Pancreas (tissue), 10 donors: Measurements from ENCODE around the gene OR2A14. TPM values are rescaled to one million over a fixed set of nuclear protein-coding genes. Genes with fewer than 3 reads are reported as not detected.

Experiments used
- ATAC-seq, 4 donors: fragments of 200-7000 bp; cut with Tn5 transposase; one replicate each; pipeline versions ENCODE4 v1.8.0 to v1.9.1; 2020; ENCODE audit warnings: mild to moderate bottlenecking in 4 of 4, moderate library complexity in 4 of 4
- DNase-seq, 6 donors: peaks; one replicate each; pipeline ENCODE4 v3.0.0-alpha.2; 2020
- FAIRE-seq: peaks from 2 replicates; lab custom pipeline; 2012; peaks lifted over from hg19 to GRCh38; lab: Jason Lieb, UNC
- H3K27ac ChIP-seq, 4 donors: fragments of 200-600 bp; sonication (generic); 1 replicate in 3 of 4; 2 replicates in 1 of 4; pipeline versions ENCODE4 v1.5.0 to v1.8.0; 2020
- H3K27me3 ChIP-seq, 4 donors: fragments of 200-600 bp; one replicate each; pipeline ENCODE4 v1.8.0; 2021
- H3K36me3 ChIP-seq, 3 donors: fragments of 200-600 bp; sonication (generic) in 1 of 3; one replicate each; pipeline versions ENCODE4 v1.5.0 to v1.8.0; 2020 to 2021
- H3K4me1 ChIP-seq, 3 donors: fragments of 200-600 bp; one replicate each; pipeline ENCODE4 v1.8.0; 2021
- H3K4me3 ChIP-seq, 4 donors: fragments of 200-600 bp; sonication (generic) in 2 of 4; one replicate each; pipeline versions ENCODE4 v1.5.0 to v1.8.0; 2020 to 2021
- H3K9me3 ChIP-seq, 4 donors: fragments of 200-600 bp; one replicate each; pipeline ENCODE4 v1.8.0; 2021
- CTCF ChIP-seq, 4 donors: fragments of 200-600 bp; sonication (generic) in 3 of 4; IDR thresholded peaks; one replicate each; pipeline versions ENCODE4 v1.5.0 to v1.8.0; 2021; ENCODE audit warnings: antibody characterized with exemption in 4 of 4
- WGBS, 2 donors: extraction: QIAGEN DNeasy Blood & Tissue Kit; methylation state at CpG; one replicate each; pipeline ENCODE4 v1.1.7; 2013; 5-methylcytosine and 5-hydroxymethylcytosine counted together
- intact Hi-C, 3 donors: fragments of 100-400 bp; cut with DNase I; formaldehyde crosslinking; loops; one replicate each; pipeline versions ENCODE4 v1.11.1 to v1.14.2; 2022
- polyA plus RNA-seq, 2 donors: library from polyadenylated mRNA; stranded (reverse); fragments of 200-250 nt; gene quantifications; one replicate each; pipeline ENCODE4 v1.2.3, GENCODE V29; 2013
- total RNA-seq, 6 donors: library from RNA; stranded (reverse); fragmentation: NEBNext Ultra II Directional in 4 of 6; extraction: Animal tissue kit (Norgen Biotek cat#: 25700) in 4 of 6; gene quantifications; one replicate each; pipeline versions ENCODE4 v1.2.1 to v1.2.4, GENCODE V29; 2021 to 2023
- donor health status: healthy with polysubstance abuse.
- donor health status: DM: no; HTN: no; CAD: no; lungs with moderate emphysema.
- donor health status: DM: no; HTN: no; CAD: no.
- donor health status: control.
- donor health status: control.
- donor health status: Bipolar disorder and iron deficiency.
- donor health status: DM: yes; HTN: yes; CAD: no.
- donor health status: DM: no; HTN: no; CAD: no.
- donor health status: DM: no; HTN: no; CAD: no.
- donor health status: DM: yes; HTN: yes; CAD: no.

The OR2A14 gene
- total and polyA plus RNA-seq, 8 donors: not detected

DNA sequence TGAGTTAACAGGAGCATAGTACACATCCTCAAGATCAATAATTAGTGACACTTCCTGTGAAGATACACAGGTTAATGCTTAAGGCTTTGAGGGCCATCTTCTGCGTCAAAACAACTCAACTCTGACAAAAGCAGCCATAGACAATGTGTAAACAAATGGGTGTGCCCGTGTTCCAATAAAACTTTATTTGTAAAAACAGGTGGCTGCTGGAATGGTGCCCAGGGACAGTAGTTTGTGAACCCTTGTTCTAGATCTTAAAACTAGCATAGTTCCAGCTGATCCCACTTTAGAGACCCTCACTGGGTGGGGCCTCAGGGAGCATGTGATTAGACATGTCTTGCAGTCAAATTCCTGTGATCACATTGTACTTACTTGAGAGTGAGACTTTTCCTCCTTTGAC, 7.8 kb downstream of the OR2A14 start:
- H3K27ac ChIP-seq: no peak overlapping the region
- no peaks in the 10 kb centered on the region for H3K9me3 ChIP-seq
- TF ChIP-seq CTCF (IDR thresholded peaks at IDR 0.05): no peak
- no peaks in the 10 kb centered on the region for H3K27me3 ChIP-seq
- no peaks in the 10 kb centered on the region for H3K4me1 ChIP-seq
- no peaks in the 10 kb centered on the region for H3K36me3 ChIP-seq
- intact Hi-C loops: no loop called here
- no peak for ATAC-seq
- 74 to 83% methylated on average over 2 of the region's 2 CpGs for WGBS, 2 donors
- DNase-seq: no peak
- no peak for FAIRE-seq
- H3K4me3 ChIP-seq: no peak overlapping the region

DNA sequence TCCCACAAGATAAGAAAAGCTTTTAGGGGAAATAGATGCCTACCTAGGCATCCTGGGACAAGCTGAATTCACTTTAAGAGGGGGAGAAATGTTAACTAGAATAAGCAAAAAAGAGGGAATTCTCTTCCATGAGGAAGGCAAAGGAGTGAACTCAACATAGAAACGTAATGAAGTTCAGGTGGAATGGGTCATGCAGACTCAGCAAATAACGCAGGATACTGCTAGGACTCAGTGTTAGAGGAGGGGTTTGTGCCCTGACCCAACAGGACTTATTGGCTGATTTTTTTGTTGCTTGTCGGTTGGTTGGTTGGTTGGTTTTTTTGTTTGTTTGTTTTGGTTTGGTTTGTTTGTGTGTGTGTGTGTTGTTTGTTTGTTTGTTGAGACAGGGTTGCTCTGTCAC, 9.3 kb downstream of the OR2A14 start:
- no peaks in the 10 kb centered on the region for H3K36me3 ChIP-seq
- H3K4me3 ChIP-seq: no peak overlapping the region
- no peak for TF ChIP-seq CTCF (IDR thresholded peaks at IDR 0.05)
- intact Hi-C loops: no loop called here
- ATAC-seq (no peak), FAIRE-seq (no peak), DNase-seq (no peak)
- no peak overlapping the region for H3K27ac ChIP-seq
- WGBS, 2 donors: 67 to 79% methylated on average over 3 of the region's 3 CpGs
- H3K4me1 ChIP-seq: no peaks in the 10 kb centered on the region
- H3K27me3 ChIP-seq: no peaks in the 10 kb centered on the region
- H3K9me3 ChIP-seq: no peaks in the 10 kb centered on the region

GRCh38 chr7:144133307-144133706, 10.3 kb downstream of the OR2A14 start:
- no peaks in the 10 kb centered on the region for H3K27me3 ChIP-seq
- H3K27ac ChIP-seq: no peak overlapping the region
- no peaks in the 10 kb centered on the region for H3K4me1 ChIP-seq
- no peaks in the 10 kb centered on the region for H3K9me3 ChIP-seq
- no peaks in the 10 kb centered on the region for H3K36me3 ChIP-seq
- WGBS, 2 donors: 78 to 80% methylated on average over 6 of the region's 6 CpGs
- intact Hi-C loops: no loop called here
- FAIRE-seq (no peak), ATAC-seq (no peak), DNase-seq (no peak)
- TF ChIP-seq CTCF (IDR thresholded peaks at IDR 0.05): no peak
- no peak overlapping the region for H3K4me3 ChIP-seq

GRCh38 chr7:144134116-144134515, 11.1 kb downstream of the OR2A14 start:
- Histone ChIP-seq H3K36me3 (no peaks in the 10 kb centered on the region), H3K27me3 (no peaks in the 10 kb centered on the region), H3K4me3 (no peak overlapping the region), H3K4me1 (no peaks in the 10 kb centered on the region), H3K9me3 (no peaks in the 10 kb centered on the region), H3K27ac (no peak overlapping the region)
- ATAC-seq (no peak), FAIRE-seq (no peak), DNase-seq (no peak)
- 66 to 72% methylated on average over 1 of the region's 1 CpG for WGBS, 2 donors
- TF ChIP-seq CTCF (IDR thresholded peaks at IDR 0.05): no peak
- intact Hi-C loops: no loop called here

DNA sequence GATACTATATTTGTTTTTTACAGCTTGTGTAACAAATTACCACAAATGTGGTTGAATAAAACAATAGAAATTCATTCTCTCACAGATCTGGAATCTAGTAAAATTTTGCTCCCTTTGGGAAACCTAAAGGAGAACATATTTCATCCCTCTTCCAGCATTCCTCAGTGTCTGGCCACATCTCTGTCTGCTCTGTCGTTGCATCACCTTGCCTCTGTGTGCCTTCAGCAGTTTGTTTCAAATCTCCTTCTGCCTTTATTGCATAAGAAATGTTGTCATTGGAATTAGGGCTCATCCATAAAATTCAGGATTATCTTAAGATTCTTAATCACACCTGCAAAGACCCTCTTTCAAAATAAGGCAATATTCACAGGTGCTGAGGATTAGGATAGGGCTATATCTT, 14.5 kb downstream of the OR2A14 start:
- FAIRE-seq (no peak), ATAC-seq (no peak), DNase-seq (no peak)
- intact Hi-C loops: no loop called here
- no peak overlapping the region for H3K4me3 ChIP-seq
- H3K4me1 ChIP-seq: no peaks in the 10 kb centered on the region
- no peaks in the 10 kb centered on the region for H3K27me3 ChIP-seq
- H3K9me3 ChIP-seq: no peaks in the 10 kb centered on the region
- no peaks in the 10 kb centered on the region for H3K36me3 ChIP-seq
- TF ChIP-seq CTCF (IDR thresholded peaks at IDR 0.05): no peak
- H3K27ac ChIP-seq: no peak overlapping the region
- WGBS, 2 donors: 72 to 85% methylated on average over 1 of the region's 1 CpG
